Mesothelial cell of epicardium (in vitro differentiated cells): ENCODE measurements around the gene FOS. TPM values are rescaled to one million over a fixed set of nuclear protein-coding genes. Genes with fewer than 3 reads are reported as not detected.

Experiments used
- DNase-seq, 2 experiments: peaks; one replicate each; pipeline ENCODE4 v3.0.0; 2021; ENCODE audit warnings: low spot score in 2 of 2; ENCODE audit not compliant: unreplicated experiment in 2 of 2
- H3K27ac Mint-ChIP-seq: 2 replicates; pipeline ENCODE4 v1.8.0; 2021; ENCODE audit warnings: mixed read lengths
- H3K27me3 Mint-ChIP-seq: 2 replicates; pipeline ENCODE4 v1.8.0; 2021; ENCODE audit warnings: low read depth, mixed read lengths
- H3K36me3 Mint-ChIP-seq: 2 replicates; pipeline ENCODE4 v1.8.0; 2021; ENCODE audit warnings: mixed read lengths
- H3K4me1 Mint-ChIP-seq: 2 replicates; pipeline ENCODE4 v1.8.0; 2021; ENCODE audit warnings: mixed read lengths
- H3K4me3 Mint-ChIP-seq: 2 replicates; pipeline ENCODE4 v1.8.0; 2021; ENCODE audit warnings: mild to moderate bottlenecking, moderate library complexity, mixed read lengths
- H3K9me3 Mint-ChIP-seq: 2 replicates; pipeline ENCODE4 v1.8.0; 2021; ENCODE audit warnings: mixed read lengths
- CTCF ChIP-seq: fragments of 200-600 bp; sonication (generic); IDR thresholded peaks from one replicate; pipeline ENCODE4 v1.5.0; 2021; ENCODE audit warnings: antibody characterized with exemption; ENCODE audit not compliant: unreplicated experiment
- total RNA-seq: library from RNA; stranded (reverse); gene quantifications from 3 replicates; pipeline ENCODE4 v1.2.1, GENCODE V29; 2021

FOS gene
- total RNA-seq, 1 donor from 2014 or later = 789 TPM

GRCh38 chr14:75260025-75260763 is 18.4 kb upstream of the FOS start:
- Mint-ChIP-seq H3K4me3 (peak overlapping the region; percentile 75), H3K27me3 (no peaks in the 10 kb centered on the region), H3K4me1 (peaks cover 52% of the 10 kb centered on the region), H3K9me3 (no peaks in the 10 kb centered on the region), H3K36me3 (no peaks in the 10 kb centered on the region), H3K27ac (peak overlapping the region; percentile 100)
- no peak for TF ChIP-seq CTCF
- DNase-seq = no peak

- H3K27ac Mint-ChIP-seq = peak overlapping the region; percentile 79
- H3K4me3 Mint-ChIP-seq = no peak overlapping the region
- H3K36me3 Mint-ChIP-seq = no peaks in the 10 kb centered on the region
- peaks cover 54% of the 10 kb centered on the region for H3K4me1 Mint-ChIP-seq
- TF ChIP-seq CTCF = no peak
- DNase-seq = no peak
- no peaks in the 10 kb centered on the region for H3K9me3 Mint-ChIP-seq
- no peaks in the 10 kb centered on the region for H3K27me3 Mint-ChIP-seq
These were observed 16.8 kb upstream of the FOS start for GRCh38 chr14:75261820-75262219.

- no peaks in the 10 kb centered on the region for H3K9me3 Mint-ChIP-seq
- no peak for DNase-seq
- H3K27ac Mint-ChIP-seq = peak overlapping the region; percentile 9
- TF ChIP-seq CTCF = no peak
- H3K27me3 Mint-ChIP-seq = no peaks in the 10 kb centered on the region
- no peaks in the 10 kb centered on the region for H3K36me3 Mint-ChIP-seq
- H3K4me1 Mint-ChIP-seq = peaks cover 54% of the 10 kb centered on the region
- no peak overlapping the region for H3K4me3 Mint-ChIP-seq
These were observed 16.0 kb upstream of the FOS start for GRCh38 chr14:75262641-75263040.

- Mint-ChIP-seq H3K36me3 (no peaks in the 10 kb centered on the region), H3K4me1 (peaks cover 58% of the 10 kb centered on the region), H3K27me3 (no peaks in the 10 kb centered on the region), H3K4me3 (no peak overlapping the region), H3K9me3 (no peaks in the 10 kb centered on the region), H3K27ac (peak overlapping the region; percentile 77)
- TF ChIP-seq CTCF = no peak
- no peak for DNase-seq
These were observed 14.6 kb upstream of the FOS start for GRCh38 chr14:75264036-75264435.

GRCh38 chr14:75267141-75267721 is 11.4 kb upstream of the FOS start:
- Mint-ChIP-seq H3K4me1 (peaks cover 47% of the 10 kb centered on the region), H3K27me3 (no peaks in the 10 kb centered on the region), H3K9me3 (no peaks in the 10 kb centered on the region), H3K27ac (peak overlapping the region; percentile 100), H3K4me3 (peak overlapping the region; percentile 35), H3K36me3 (no peaks in the 10 kb centered on the region)
- no peak for TF ChIP-seq CTCF
- DNase-seq = no peak
